Left ventricle myocardium inferior (tissue), 1 donor: ENCODE results near the gene FNBP1L. TPM values are rescaled to one million over a fixed set of nuclear protein-coding genes. Genes with fewer than 3 reads are reported as not detected.

Source experiments
- DNase-seq: peaks from one replicate; pipeline ENCODE4 v3.0.0-alpha.2; 2020
- H3K27ac ChIP-seq: fragments of 200-600 bp; replicated peaks from 2 replicates; pipeline ENCODE4 v1.8.0; 2021
- H3K27me3 ChIP-seq: fragments of 200-600 bp; 2 replicates; pipeline ENCODE4 v1.8.0; 2021; ENCODE audit warnings: low read depth
- H3K36me3 ChIP-seq: fragments of 200-600 bp; 2 replicates; pipeline ENCODE4 v1.8.0; 2021
- H3K4me1 ChIP-seq: fragments of 200-600 bp; 2 replicates; pipeline ENCODE4 v1.8.0; 2021
- H3K4me3 ChIP-seq: fragments of 200-600 bp; 2 replicates; pipeline ENCODE4 v1.8.0; 2021; ENCODE audit warnings: mild to moderate bottlenecking, moderate library complexity
- H3K9me3 ChIP-seq: fragments of 200-600 bp; replicated peaks from 2 replicates; pipeline ENCODE4 v1.8.0; 2021
- intact Hi-C: fragments of 100-400 bp; cut with micrococcal nuclease; formaldehyde crosslinking; loops from one replicate; pipeline ENCODE4 v1.11.0; 2022
- total RNA-seq: library from RNA; stranded (reverse); fragmentation: NEBNext Ultra II Directional; extraction: Animal tissue kit (Norgen Biotek cat#: 25700); gene quantifications from one replicate; pipeline ENCODE4 v1.2.1, GENCODE V29; 2021
- TF ChIP-seq, protein P1 (sequence below): fragments of 200-600 bp; IDR thresholded peaks from 2 replicates; pipeline ENCODE4 v1.8.0; 2021; ENCODE audit warnings: antibody characterized with exemption, mild to moderate bottlenecking, borderline replicate concordance
- donor health status: DM: no; HTN: yes; CAD: no; lungs with severe emphysema.

Gene FNBP1L
- total RNA-seq, 1 donor from 2014 or later = 28.0 TPM

DNA sequence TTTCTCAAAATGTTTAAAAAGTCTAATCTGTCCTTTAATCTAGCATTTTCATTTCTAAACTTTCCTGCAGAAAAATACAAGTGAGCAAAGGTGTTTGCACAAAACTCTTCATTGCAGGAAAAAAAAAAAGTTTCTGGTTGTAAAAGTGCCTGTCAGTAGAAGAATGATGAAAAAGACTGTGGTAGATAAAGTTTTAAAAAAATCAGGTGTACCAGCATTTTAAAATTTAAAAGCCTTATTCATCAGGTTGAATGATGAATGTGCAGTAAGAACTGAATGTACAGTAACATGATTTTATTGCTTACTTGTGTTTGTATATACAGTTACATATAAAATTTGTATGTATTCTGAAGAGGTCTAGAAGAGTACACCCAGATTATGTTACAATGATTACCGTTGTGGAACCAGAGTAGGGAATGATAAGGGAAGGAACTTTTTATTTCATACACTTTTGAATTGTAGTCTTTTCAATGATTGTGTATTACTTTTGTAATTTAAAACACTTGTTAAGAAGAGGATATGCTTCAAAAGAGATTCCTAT, 54.0 kb downstream of the FNBP1L start:
- Histone ChIP-seq H3K27ac (peak overlapping the region; percentile 55), H3K36me3 (no peaks in the 10 kb centered on the region), H3K9me3 (no peaks in the 10 kb centered on the region), H3K27me3 (no peaks in the 10 kb centered on the region), H3K4me1 (peaks cover 33% of the 10 kb centered on the region), H3K4me3 (no peak overlapping the region)
- DNase-seq = no peak
- intact Hi-C loops = no loop called here
- TF ChIP-seq, protein P1, sequence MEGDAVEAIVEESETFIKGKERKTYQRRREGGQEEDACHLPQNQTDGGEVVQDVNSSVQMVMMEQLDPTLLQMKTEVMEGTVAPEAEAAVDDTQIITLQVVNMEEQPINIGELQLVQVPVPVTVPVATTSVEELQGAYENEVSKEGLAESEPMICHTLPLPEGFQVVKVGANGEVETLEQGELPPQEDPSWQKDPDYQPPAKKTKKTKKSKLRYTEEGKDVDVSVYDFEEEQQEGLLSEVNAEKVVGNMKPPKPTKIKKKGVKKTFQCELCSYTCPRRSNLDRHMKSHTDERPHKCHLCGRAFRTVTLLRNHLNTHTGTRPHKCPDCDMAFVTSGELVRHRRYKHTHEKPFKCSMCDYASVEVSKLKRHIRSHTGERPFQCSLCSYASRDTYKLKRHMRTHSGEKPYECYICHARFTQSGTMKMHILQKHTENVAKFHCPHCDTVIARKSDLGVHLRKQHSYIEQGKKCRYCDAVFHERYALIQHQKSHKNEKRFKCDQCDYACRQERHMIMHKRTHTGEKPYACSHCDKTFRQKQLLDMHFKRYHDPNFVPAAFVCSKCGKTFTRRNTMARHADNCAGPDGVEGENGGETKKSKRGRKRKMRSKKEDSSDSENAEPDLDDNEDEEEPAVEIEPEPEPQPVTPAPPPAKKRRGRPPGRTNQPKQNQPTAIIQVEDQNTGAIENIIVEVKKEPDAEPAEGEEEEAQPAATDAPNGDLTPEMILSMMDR = no peak

DNA sequence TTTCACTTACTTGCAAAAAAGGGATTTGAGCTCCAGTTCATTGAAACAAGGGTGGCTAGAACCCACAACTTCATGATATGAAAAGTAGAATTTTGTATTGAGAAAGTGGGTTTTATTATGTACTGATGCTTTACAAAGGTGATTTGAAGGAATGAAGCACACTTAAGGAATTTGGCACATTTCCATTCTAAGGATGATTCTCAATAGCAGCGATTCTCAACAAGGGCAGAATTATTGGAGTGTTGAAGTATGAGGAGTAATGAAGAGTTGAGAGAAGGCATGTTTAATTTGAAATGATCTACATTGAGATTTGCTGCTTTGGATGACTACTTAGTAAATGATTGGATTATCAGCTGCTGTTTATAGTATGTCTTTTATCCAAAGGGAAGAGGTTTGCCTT, 54.7 kb downstream of the FNBP1L start:
- Histone ChIP-seq H3K27ac (peak overlapping the region; percentile 55), H3K27me3 (no peaks in the 10 kb centered on the region), H3K4me1 (peaks cover 33% of the 10 kb centered on the region), H3K9me3 (no peaks in the 10 kb centered on the region), H3K36me3 (no peaks in the 10 kb centered on the region), H3K4me3 (no peak overlapping the region)
- no peak for DNase-seq
- intact Hi-C loops = no loop called here
- TF ChIP-seq, protein P1 = no peak

DNA sequence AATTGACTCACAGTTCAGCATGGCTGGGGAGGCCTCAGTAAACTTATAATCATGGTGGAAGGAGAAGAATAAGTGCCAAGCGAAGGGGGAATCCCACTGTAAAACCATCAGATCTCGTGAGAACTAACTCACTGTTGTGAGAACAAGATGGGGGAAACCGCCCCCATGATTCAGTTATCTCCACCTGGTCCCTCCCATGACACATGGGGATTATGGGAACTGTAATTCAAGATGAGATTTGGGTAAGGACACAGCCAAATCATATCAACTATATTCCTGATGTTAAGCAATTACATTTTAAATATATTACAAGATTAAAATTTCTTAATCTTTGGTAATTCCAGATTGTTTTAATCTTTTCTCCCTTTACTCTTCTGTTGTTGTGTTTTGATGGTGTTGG, 55.2 kb downstream of the FNBP1L start:
- intact Hi-C loops = no loop called here
- Histone ChIP-seq H3K4me1 (peaks cover 33% of the 10 kb centered on the region), H3K27ac (peak overlapping the region; percentile 55), H3K9me3 (no peaks in the 10 kb centered on the region), H3K4me3 (no peak overlapping the region), H3K36me3 (no peaks in the 10 kb centered on the region), H3K27me3 (no peaks in the 10 kb centered on the region)
- no peak for DNase-seq
- TF ChIP-seq, protein P1 = no peak

DNA sequence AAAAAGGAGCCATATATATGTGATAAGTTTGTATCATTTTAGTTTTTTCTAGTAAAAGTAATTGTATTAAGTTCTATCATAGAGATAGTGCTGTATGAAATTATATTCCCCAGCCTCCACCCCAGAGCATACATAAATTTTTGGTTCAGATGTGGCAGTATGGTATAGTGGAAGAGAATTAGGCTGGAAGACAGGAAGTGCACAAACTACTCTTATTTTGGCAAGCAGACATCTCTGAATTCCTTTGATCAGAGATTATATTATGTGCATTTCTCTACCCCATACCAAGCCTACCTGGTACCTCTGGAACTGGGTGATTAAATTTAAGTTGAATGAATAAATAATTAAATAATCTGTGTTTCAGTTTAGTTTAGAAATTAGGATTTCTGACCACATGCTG, 55.9 kb downstream of the FNBP1L start:
- no peak overlapping the region for H3K4me3 ChIP-seq
- DNase-seq = no peak
- peaks cover 32% of the 10 kb centered on the region for H3K4me1 ChIP-seq
- no peaks in the 10 kb centered on the region for H3K36me3 ChIP-seq
- intact Hi-C loops = no loop called here
- TF ChIP-seq, protein P1 = no peak
- H3K9me3 ChIP-seq = no peaks in the 10 kb centered on the region
- no peaks in the 10 kb centered on the region for H3K27me3 ChIP-seq
- H3K27ac ChIP-seq = peak overlapping the region; percentile 55

DNA sequence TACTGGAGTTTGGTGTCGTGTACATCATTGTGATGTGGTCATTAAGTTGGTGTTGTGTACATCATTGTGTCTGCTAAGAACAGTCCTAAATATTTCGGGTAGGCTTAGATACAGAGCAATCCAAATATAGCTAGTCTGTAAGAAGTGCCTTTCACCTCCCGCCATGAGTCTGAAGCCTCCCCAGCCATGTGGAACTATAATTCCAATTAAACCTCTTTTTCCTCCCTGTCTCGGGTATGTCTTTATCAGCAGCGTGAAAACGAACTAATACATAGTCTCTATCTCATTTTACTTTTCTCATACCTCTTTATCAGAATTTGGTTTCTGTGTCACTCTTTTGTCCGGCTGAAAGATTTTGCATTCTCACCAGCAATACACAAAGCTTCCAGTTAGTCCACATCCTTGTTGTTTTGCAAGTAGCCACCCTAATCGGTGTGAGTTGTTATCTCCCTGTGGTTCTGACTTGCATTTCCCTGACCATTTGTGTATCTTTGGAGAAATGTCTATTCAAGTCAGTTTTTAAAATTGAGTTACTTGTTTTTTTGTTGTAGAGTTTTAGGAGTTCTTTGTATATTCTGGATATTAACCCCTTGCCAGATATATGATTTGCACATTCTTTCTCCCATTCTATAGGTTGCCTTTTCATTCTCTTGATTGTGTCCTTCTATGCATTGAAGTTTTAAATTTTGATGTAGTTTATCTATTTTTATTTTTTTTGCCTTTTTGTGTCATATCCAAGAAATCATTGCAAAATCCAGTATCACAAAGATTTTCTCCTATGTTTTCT, 56.5 kb downstream of the FNBP1L start:
- no peaks in the 10 kb centered on the region for H3K9me3 ChIP-seq
- H3K4me3 ChIP-seq = no peak overlapping the region
- TF ChIP-seq, protein P1 = no peak
- no peak for DNase-seq
- intact Hi-C loops = no loop called here
- no peaks in the 10 kb centered on the region for H3K27me3 ChIP-seq
- H3K36me3 ChIP-seq = peaks cover 4% of the 10 kb centered on the region
- peak overlapping the region; percentile 55 for H3K27ac ChIP-seq
- peaks cover 26% of the 10 kb centered on the region for H3K4me1 ChIP-seq
